ENCODE results near the gene UBR3.

The UBR3 gene

GRCh38 chr2:170022692-170023091 is 195.4 kb downstream of the UBR3 start:
- TF ChIP-seq REST (IDR thresholded peaks at IDR 0.05; ENCODE audit: low read depth) = no peak
- no peak for TF ChIP-seq TEAD4 (IDR thresholded peaks at IDR 0.05)
- no peak for TF ChIP-seq EP300 (IDR thresholded peaks at IDR 0.05; ENCODE audit: borderline replicate concordance)
- TF ChIP-seq USF1 (IDR thresholded peaks at IDR 0.05) = no peak
- no peak for TF ChIP-seq NFIC (IDR thresholded peaks at IDR 0.05)
- no peak for TF ChIP-seq ZBTB7A (IDR thresholded peaks at IDR 0.05; ENCODE audit: low read depth)
- TF ChIP-seq TAF1 (IDR thresholded peaks at IDR 0.05; ENCODE audit: low read depth) = no peak
- TF ChIP-seq YY1 (IDR thresholded peaks at IDR 0.05; ENCODE audit: low read depth) = no peak
- no peak for TF ChIP-seq MAX (IDR thresholded peaks at IDR 0.05)
- TF ChIP-seq EGR1 (IDR thresholded peaks at IDR 0.05) = no peak
- TF ChIP-seq RAD21 (IDR thresholded peaks at IDR 0.05; ENCODE audit: low read depth) = no peak

- TF ChIP-seq FOXM1 (IDR thresholded peaks at IDR 0.05; ENCODE audit: borderline replicate concordance, low read depth) (no peak), NFIC (IDR thresholded peaks at IDR 0.05) (no peak)
These were observed 197.5 kb downstream of the UBR3 start for GRCh38 chr2:170024721-170025120.

- no peak for TF ChIP-seq CREB1 (IDR thresholded peaks at IDR 0.05; ENCODE audit: low read depth)
- no peak for TF ChIP-seq TEAD4 (IDR thresholded peaks at IDR 0.05)
- no peak for TF ChIP-seq MAX (IDR thresholded peaks at IDR 0.05)
- no peak for TF ChIP-seq TCF12 (IDR thresholded peaks at IDR 0.05; ENCODE audit: low read depth)
- no peak for TF ChIP-seq CEBPB (IDR thresholded peaks at IDR 0.05)
- TF ChIP-seq FOXM1 (IDR thresholded peaks at IDR 0.05; ENCODE audit: borderline replicate concordance, low read depth) = no peak
- TF ChIP-seq TAF1 (IDR thresholded peaks at IDR 0.05; ENCODE audit: low read depth) = no peak
- TF ChIP-seq EGR1 (IDR thresholded peaks at IDR 0.05) = no peak
- no peak for TF ChIP-seq USF1 (IDR thresholded peaks at IDR 0.05)
- TF ChIP-seq YY1 (IDR thresholded peaks at IDR 0.05; ENCODE audit: low read depth) = no peak
- no peak for TF ChIP-seq EP300 (IDR thresholded peaks at IDR 0.05; ENCODE audit: borderline replicate concordance)
- no peak for TF ChIP-seq ZBTB7A (IDR thresholded peaks at IDR 0.05; ENCODE audit: low read depth)
- no peak for TF ChIP-seq REST (IDR thresholded peaks at IDR 0.05; ENCODE audit: low read depth)
- TF ChIP-seq RAD21 (IDR thresholded peaks at IDR 0.05; ENCODE audit: low read depth) = no peak
- TF ChIP-seq NFIC (IDR thresholded peaks at IDR 0.05) = no peak
These were observed 198.0 kb downstream of the UBR3 start for GRCh38 chr2:170025223-170025622.

GRCh38 chr2:170026361-170026760 is 199.1 kb downstream of the UBR3 start:
- TF ChIP-seq REST (IDR thresholded peaks at IDR 0.05; ENCODE audit: low read depth) (no peak), EGR1 (IDR thresholded peaks at IDR 0.05) (no peak), CEBPB (IDR thresholded peaks at IDR 0.05) (no peak), TEAD4 (IDR thresholded peaks at IDR 0.05) (no peak), MAX (IDR thresholded peaks at IDR 0.05) (no peak), FOXM1 (IDR thresholded peaks at IDR 0.05; ENCODE audit: borderline replicate concordance, low read depth) (no peak), RAD21 (IDR thresholded peaks at IDR 0.05; ENCODE audit: low read depth) (no peak), CREB1 (IDR thresholded peaks at IDR 0.05; ENCODE audit: low read depth) (no peak), USF1 (IDR thresholded peaks at IDR 0.05) (no peak), TAF1 (IDR thresholded peaks at IDR 0.05; ENCODE audit: low read depth) (no peak)
